ENCODE data around the gene VPREB1. TPM values are rescaled to one million over a fixed set of nuclear protein-coding genes. Genes with fewer than 3 reads are reported as not detected.

Gene VPREB1
- total RNA-seq, 2 experiments from 2014 or later: 1.7 to 3.6 TPM

DNA sequence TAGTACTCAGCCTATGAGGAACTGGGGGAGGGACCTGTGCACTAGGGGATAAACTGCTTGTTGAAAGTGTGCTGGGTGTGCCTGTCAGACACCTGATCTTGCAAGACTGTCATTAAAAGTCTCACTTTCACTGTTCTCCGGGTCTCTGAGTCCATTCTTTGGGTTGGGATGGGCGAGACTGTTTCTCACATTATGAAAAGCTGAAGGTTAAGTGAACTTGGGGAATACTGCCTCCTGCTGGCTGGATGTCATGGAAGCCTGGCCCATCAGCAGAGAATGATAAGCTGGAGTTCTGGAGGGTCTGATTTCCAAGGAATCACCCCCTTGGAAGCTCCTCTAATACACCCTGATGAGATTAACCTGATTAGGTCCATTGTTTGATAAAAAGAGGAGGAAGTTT, 9.0 kb upstream of the VPREB1 start:
- Histone ChIP-seq H3K4me3 (ENCODE audit: low read depth, low read length, poor library complexity, severe bottlenecking) (no peak overlapping the region), H4K20me1 (ENCODE audit: insufficient read depth, low read length) (no peaks in the 10 kb centered on the region), H3K79me2 (ENCODE audit: insufficient read depth, low read depth, low read length) (no peaks in the 10 kb centered on the region), H3K4me2 (ENCODE audit: low read length) (no peak overlapping the region), H3K9me3 (ENCODE audit: low read length) (no peaks in the 10 kb centered on the region), H3K27ac (ENCODE audit: low read depth, low read length, poor library complexity, severe bottlenecking) (no peak overlapping the region), H3K4me1 (ENCODE audit: insufficient read depth, low read length, poor library complexity, severe bottlenecking) (peaks cover 12% of the 10 kb centered on the region), H2AFZ (ENCODE audit: low read length) (no peak overlapping the region; the same call in 1 of the 2 replicates), H3K36me3 (ENCODE audit: insufficient read depth, low read length) (no peaks in the 10 kb centered on the region), H3K9me2 (ENCODE audit: insufficient read depth, low read length) (no peaks in the 10 kb centered on the region)
- POLR2A ChIA-PET: interaction anchor here (1.3 to 1.5 kb wide), 2 partner anchors 27 to 107 kb away, joined by 3 to 5 read pairs; no protein-coding TSS in a partner anchor
- TF ChIP-seq EZH2phosphoT487 (IDR thresholded peaks at IDR 0.05; ENCODE audit: borderline replicate concordance, low read depth, low read length): no peak
- TF ChIP-seq, protein P1, sequence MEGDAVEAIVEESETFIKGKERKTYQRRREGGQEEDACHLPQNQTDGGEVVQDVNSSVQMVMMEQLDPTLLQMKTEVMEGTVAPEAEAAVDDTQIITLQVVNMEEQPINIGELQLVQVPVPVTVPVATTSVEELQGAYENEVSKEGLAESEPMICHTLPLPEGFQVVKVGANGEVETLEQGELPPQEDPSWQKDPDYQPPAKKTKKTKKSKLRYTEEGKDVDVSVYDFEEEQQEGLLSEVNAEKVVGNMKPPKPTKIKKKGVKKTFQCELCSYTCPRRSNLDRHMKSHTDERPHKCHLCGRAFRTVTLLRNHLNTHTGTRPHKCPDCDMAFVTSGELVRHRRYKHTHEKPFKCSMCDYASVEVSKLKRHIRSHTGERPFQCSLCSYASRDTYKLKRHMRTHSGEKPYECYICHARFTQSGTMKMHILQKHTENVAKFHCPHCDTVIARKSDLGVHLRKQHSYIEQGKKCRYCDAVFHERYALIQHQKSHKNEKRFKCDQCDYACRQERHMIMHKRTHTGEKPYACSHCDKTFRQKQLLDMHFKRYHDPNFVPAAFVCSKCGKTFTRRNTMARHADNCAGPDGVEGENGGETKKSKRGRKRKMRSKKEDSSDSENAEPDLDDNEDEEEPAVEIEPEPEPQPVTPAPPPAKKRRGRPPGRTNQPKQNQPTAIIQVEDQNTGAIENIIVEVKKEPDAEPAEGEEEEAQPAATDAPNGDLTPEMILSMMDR (conservative IDR thresholded peaks at IDR 0.05; ENCODE audit: low read length): peak; percentile 80
- no TSS peak for BruUV-seq (replicated peaks)
- peak; percentile 40 for DNase-seq (ENCODE audit: low spot score)
- intact Hi-C loops (cut with micrococcal nuclease; ENCODE audit: unreplicated experiment): no loop called here
- CTCF ChIA-PET (ENCODE audit: unreplicated experiment): no interaction called here

DNA sequence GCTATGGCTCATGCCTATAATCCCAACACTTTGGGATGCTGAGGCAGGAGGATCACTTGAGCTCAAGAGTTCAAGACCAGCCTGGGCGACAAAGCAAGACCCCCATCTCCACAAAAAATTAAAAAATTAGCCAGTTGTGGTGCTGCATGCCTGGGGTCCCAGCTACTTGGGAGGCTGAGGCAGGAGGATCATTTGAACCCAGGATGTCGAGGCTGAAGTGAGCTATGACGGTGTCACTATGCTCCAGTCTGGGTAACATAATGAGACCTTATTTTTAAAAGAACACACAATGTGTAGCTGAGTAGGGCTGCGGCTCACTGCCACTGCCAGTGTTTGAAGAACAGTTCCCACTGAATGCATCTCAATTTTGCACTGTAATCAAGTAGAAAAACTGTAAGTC, 7.1 kb upstream of the VPREB1 start:
- Histone ChIP-seq H3K9me2 (ENCODE audit: insufficient read depth, low read length) (no peaks in the 10 kb centered on the region), H3K4me1 (ENCODE audit: insufficient read depth, low read length, poor library complexity, severe bottlenecking) (peaks cover 7% of the 10 kb centered on the region), H4K20me1 (ENCODE audit: insufficient read depth, low read length) (no peaks in the 10 kb centered on the region), H2AFZ (ENCODE audit: low read length) (no peak overlapping the region), H3K27ac (ENCODE audit: low read depth, low read length, poor library complexity, severe bottlenecking) (no peak overlapping the region), H3K79me2 (ENCODE audit: insufficient read depth, low read depth, low read length) (no peaks in the 10 kb centered on the region), H3K9me3 (ENCODE audit: low read length) (no peaks in the 10 kb centered on the region), H3K4me3 (ENCODE audit: low read depth, low read length, poor library complexity, severe bottlenecking) (no peak overlapping the region), H3K36me3 (ENCODE audit: insufficient read depth, low read length) (no peaks in the 10 kb centered on the region), H3K4me2 (ENCODE audit: low read length) (no peak overlapping the region)
- CTCF ChIA-PET (ENCODE audit: unreplicated experiment): no interaction called here
- intact Hi-C loops (cut with micrococcal nuclease; ENCODE audit: unreplicated experiment): no loop called here
- no TSS peak for BruUV-seq (replicated peaks)
- POLR2A ChIA-PET: no interaction called here
- DNase-seq (ENCODE audit: low spot score): no peak
- TF ChIP-seq, protein P1 (conservative IDR thresholded peaks at IDR 0.05; ENCODE audit: low read length): no peak

DNA sequence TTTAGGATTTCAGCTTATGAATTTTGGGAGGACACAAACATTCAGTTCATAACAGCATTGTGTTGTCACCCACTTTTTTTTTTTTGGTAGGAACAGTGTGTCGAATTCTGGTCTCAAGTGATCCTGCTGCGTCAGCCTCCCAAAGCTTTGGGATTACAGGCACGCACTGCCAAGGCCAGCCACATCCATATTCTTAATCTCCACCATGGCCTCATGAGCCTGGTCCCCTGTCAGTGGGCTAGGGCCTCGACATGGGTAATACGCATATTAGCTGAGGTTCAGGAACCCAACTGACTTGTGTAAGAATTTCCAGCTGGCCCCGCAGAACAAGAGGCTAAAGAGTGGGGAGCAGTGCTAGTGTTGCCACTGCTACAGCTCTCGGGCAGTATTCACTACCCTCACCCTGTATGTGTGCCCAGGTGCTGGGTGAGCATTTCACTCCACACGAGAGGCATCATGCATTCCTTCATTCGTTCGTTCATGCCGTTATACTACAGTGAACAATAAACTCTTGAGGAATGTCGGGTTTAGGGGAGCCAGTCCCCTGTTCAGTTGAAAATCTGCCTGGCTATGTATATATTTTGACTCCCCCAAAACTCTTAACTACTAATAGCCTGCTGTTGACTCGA, 5.2 kb upstream of the VPREB1 start:
- intact Hi-C loops (cut with micrococcal nuclease; ENCODE audit: unreplicated experiment): no loop called here
- Histone ChIP-seq H3K4me3 (ENCODE audit: low read depth, low read length, poor library complexity, severe bottlenecking) (no peak overlapping the region), H3K9me2 (ENCODE audit: insufficient read depth, low read length) (no peaks in the 10 kb centered on the region), H3K9me3 (ENCODE audit: low read length) (no peaks in the 10 kb centered on the region), H3K4me1 (ENCODE audit: insufficient read depth, low read length, poor library complexity, severe bottlenecking) (peaks cover 17% of the 10 kb centered on the region), H2AFZ (ENCODE audit: low read length) (no peak overlapping the region), H3K4me2 (ENCODE audit: low read length) (no peak overlapping the region), H4K20me1 (ENCODE audit: insufficient read depth, low read length) (no peaks in the 10 kb centered on the region), H3K36me3 (ENCODE audit: insufficient read depth, low read length) (no peaks in the 10 kb centered on the region), H3K27ac (ENCODE audit: low read depth, low read length, poor library complexity, severe bottlenecking) (no peak overlapping the region), H3K79me2 (ENCODE audit: insufficient read depth, low read depth, low read length) (no peaks in the 10 kb centered on the region)
- CTCF ChIA-PET (ENCODE audit: unreplicated experiment): no interaction called here
- no peak for DNase-seq (ENCODE audit: low spot score)
- BruUV-seq (replicated peaks): no TSS peak
- POLR2A ChIA-PET: interaction anchor here (0.6 to 0.7 kb wide), 3 partner anchors 8 to 992 kb away, joined by 3 read pairs; no protein-coding TSS in a partner anchor
- TF ChIP-seq EZH2phosphoT487 (IDR thresholded peaks at IDR 0.05; ENCODE audit: borderline replicate concordance, low read depth, low read length): no peak
- TF ChIP-seq, protein P1 (conservative IDR thresholded peaks at IDR 0.05; ENCODE audit: low read length): no peak

Measured in OCI-LY7 (cell line).